Peyer's patch (tissue), 4 donors: ENCODE data around the gene LRRC75A. TPM values are rescaled to one million over a fixed set of nuclear protein-coding genes. Genes with fewer than 3 reads are reported as not detected.

Source experiments
- DNase-seq, 3 donors: peaks; one replicate each; pipeline ENCODE4 v3.0.0-alpha.2; 2017 to 2019
- H3K27ac ChIP-seq, 4 donors: fragments of 200-600 bp; sonication (generic); one replicate each; pipeline ENCODE4 v1.5.1; 2016 to 2019
- H3K27me3 ChIP-seq, 2 donors: fragments of 200-600 bp; sonication (generic); one replicate each; pipeline ENCODE4 v1.5.1; 2019
- H3K36me3 ChIP-seq, 3 donors: fragments of 200-600 bp; sonication (generic); one replicate each; pipeline ENCODE4 v1.5.1; 2016 to 2019
- H3K4me1 ChIP-seq, 4 donors: fragments of 200-600 bp; sonication (generic); one replicate each; pipeline ENCODE4 v1.5.1; 2016 to 2019
- H3K4me3 ChIP-seq, 4 donors: fragments of 200-600 bp; sonication (generic); 1 replicate in 3 of 4; 2 replicates in 1 of 4; pipeline ENCODE4 v1.5.1; 2016 to 2019; ENCODE audit warnings: mild to moderate bottlenecking in 1 of 4
- H3K9me3 ChIP-seq, 4 donors: fragments of 200-600 bp; sonication (generic); one replicate each; pipeline ENCODE4 v1.5.1; 2016 to 2019; ENCODE audit warnings: mild to moderate bottlenecking in 1 of 4
- CTCF ChIP-seq, 6 experiments: fragments of 450-650 bp in 4 of 6; fragments of 200-600 bp in 2 of 6; sonication (generic) in 1 of 6; IDR thresholded peaks; one replicate each; pipeline ENCODE4 v1.5.1; 2017 to 2019; ENCODE audit warnings: antibody characterized with exemption in 6 of 6, mild to moderate bottlenecking in 3 of 6, moderate library complexity in 1 of 6
- POLR2A ChIP-seq, 2 donors: fragments of 450-650 bp; IDR thresholded peaks; one replicate each; pipeline ENCODE4 v1.5.1; 2017; ENCODE audit warnings: antibody characterized with exemption in 2 of 2, mild to moderate bottlenecking in 2 of 2, moderate library complexity in 2 of 2
- total RNA-seq, 4 donors: library from RNA; depleted of rRNA; stranded (reverse); fragments of >200 nt; gene quantifications; one replicate each; pipeline ENCODE4 v1.1.0, GENCODE V29; 2016

LRRC75A gene
- total RNA-seq, 4 donors from 2014 or later: 48.7 to 213 (median 187) TPM

GRCh38 chr17:16439811-16440351, 52.1 kb downstream of the LRRC75A start:
- Histone ChIP-seq H3K36me3 (peaks cover 0 to 43% (median 0%) of the 10 kb centered on the region in 3 donors), H3K4me1 (peaks cover 0 to 53% (median 4%) of the 10 kb centered on the region in 4 donors), H3K4me3 (peak overlapping the region; percentile 59 to 95 (median 77)), H3K27ac (peak overlapping the region; percentile 81 to 90 (median 86)), H3K27me3 (no peaks in the 10 kb centered on the region), H3K9me3 (no peaks in the 10 kb centered on the region)
- DNase-seq: no peak
- TF ChIP-seq CTCF (IDR thresholded peaks at IDR 0.05): no peak
- TF ChIP-seq POLR2A (IDR thresholded peaks at IDR 0.05): no peak

- no peaks in the 10 kb centered on the region for H3K9me3 ChIP-seq
- peak overlapping the region; percentile 81 to 90 (median 86) for H3K27ac ChIP-seq
- H3K27me3 ChIP-seq: no peaks in the 10 kb centered on the region
- H3K4me1 ChIP-seq: peaks cover 0 to 48% (median 4%) of the 10 kb centered on the region in 4 donors
- peak overlapping the region; percentile 59 to 95 (median 77) for H3K4me3 ChIP-seq
- TF ChIP-seq CTCF (IDR thresholded peaks at IDR 0.05): no peak
- TF ChIP-seq POLR2A (IDR thresholded peaks at IDR 0.05): no peak
- DNase-seq: peak in 2 of 3 donors; percentile 32 to 54
- peaks cover 0 to 38% (median 0%) of the 10 kb centered on the region in 3 donors for H3K36me3 ChIP-seq
Measured at GRCh38 chr17:16439303-16439791, 52.6 kb downstream of the LRRC75A start.

GRCh38 chr17:16438557-16439302, 53.3 kb downstream of the LRRC75A start:
- Histone ChIP-seq H3K4me1 (peaks cover 0 to 43% (median 4%) of the 10 kb centered on the region in 4 donors), H3K36me3 (peaks cover 0 to 32% (median 0%) of the 10 kb centered on the region in 3 donors), H3K27ac (peak overlapping the region; percentile 81 to 90 (median 86)), H3K9me3 (no peaks in the 10 kb centered on the region), H3K27me3 (no peaks in the 10 kb centered on the region), H3K4me3 (peak overlapping the region; percentile 59 to 95 (median 77))
- peak; percentile 90 to 97 (median 94) for DNase-seq
- TF ChIP-seq POLR2A (IDR thresholded peaks at IDR 0.05) (peak; percentile 82 to 87), CTCF (IDR thresholded peaks at IDR 0.05) (peak in 2 of 6 experiments; percentile 3 to 21)

GRCh38 chr17:16438173-16438556, 53.8 kb downstream of the LRRC75A start:
- no peaks in the 10 kb centered on the region for H3K27me3 ChIP-seq
- TF ChIP-seq POLR2A (IDR thresholded peaks at IDR 0.05) (no peak), CTCF (IDR thresholded peaks at IDR 0.05) (no peak)
- no peak for DNase-seq
- H3K4me1 ChIP-seq: peaks cover 0 to 37% (median 4%) of the 10 kb centered on the region in 4 donors
- H3K9me3 ChIP-seq: no peaks in the 10 kb centered on the region
- peak overlapping the region; percentile 59 to 95 (median 77) for H3K4me3 ChIP-seq
- peaks cover 0 to 26% (median 0%) of the 10 kb centered on the region in 3 donors for H3K36me3 ChIP-seq
- H3K27ac ChIP-seq: peak overlapping the region; percentile 81 to 90 (median 86)

- H3K4me3 ChIP-seq: no peak overlapping the region
- H3K9me3 ChIP-seq: no peaks in the 10 kb centered on the region
- DNase-seq: no peak
- H3K27ac ChIP-seq: no peak overlapping the region
- H3K36me3 ChIP-seq: peaks cover 0 to 16% (median 0%) of the 10 kb centered on the region in 3 donors
- TF ChIP-seq POLR2A (IDR thresholded peaks at IDR 0.05) (no peak), CTCF (IDR thresholded peaks at IDR 0.05) (no peak)
- peaks cover 0 to 27% (median 4%) of the 10 kb centered on the region in 4 donors for H3K4me1 ChIP-seq
- no peaks in the 10 kb centered on the region for H3K27me3 ChIP-seq
Measured at GRCh38 chr17:16437083-16437482, 54.9 kb downstream of the LRRC75A start.
